ENCODE data around the gene ZNF385A.
A peak's percentile ranks its signal among the peaks of the same experiment; 100 is the strongest.

Gene ZNF385A

GRCh38 chr12:54375259-54375579, 9.3 kb downstream of the ZNF385A start:
- DNase-seq (ENCODE audit: low read depth, low spot score), result no peak

DNA sequence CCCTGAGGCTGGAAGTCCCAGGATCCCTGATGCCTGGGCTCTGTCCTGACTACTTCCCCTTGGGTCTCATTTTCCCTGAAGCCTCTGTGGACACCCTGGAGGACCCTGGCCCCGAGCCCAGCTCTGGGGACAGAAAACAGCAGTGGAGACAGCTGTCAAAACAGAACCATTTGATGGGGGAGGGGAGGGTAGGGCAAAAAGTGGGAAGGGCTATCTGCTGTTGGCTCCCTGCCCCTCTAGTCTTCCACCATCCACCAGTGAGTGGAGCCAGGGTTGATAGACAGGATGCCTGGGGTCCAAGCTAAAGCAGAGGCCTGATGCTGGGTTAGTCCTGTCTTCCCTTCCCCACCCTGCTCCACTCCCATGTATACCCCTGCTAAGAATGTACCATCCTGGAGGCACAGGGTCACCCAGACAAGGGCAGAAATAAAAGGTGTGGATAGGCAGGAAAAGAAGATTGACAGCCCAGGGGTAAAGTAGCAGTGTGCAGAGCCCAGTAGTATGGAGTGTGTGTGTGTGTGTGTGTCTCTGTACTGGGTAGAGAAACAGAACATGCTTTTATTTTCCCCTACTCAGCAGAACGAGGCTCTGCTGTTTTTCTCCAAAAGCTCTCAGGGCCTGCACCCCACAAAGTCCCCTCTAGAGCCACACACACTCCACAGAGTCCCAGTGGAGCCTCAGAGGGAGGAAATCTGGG, 9.8 kb downstream of the ZNF385A start:
- DNase-seq (ENCODE audit: low read depth, low spot score), result no peak

DNA sequence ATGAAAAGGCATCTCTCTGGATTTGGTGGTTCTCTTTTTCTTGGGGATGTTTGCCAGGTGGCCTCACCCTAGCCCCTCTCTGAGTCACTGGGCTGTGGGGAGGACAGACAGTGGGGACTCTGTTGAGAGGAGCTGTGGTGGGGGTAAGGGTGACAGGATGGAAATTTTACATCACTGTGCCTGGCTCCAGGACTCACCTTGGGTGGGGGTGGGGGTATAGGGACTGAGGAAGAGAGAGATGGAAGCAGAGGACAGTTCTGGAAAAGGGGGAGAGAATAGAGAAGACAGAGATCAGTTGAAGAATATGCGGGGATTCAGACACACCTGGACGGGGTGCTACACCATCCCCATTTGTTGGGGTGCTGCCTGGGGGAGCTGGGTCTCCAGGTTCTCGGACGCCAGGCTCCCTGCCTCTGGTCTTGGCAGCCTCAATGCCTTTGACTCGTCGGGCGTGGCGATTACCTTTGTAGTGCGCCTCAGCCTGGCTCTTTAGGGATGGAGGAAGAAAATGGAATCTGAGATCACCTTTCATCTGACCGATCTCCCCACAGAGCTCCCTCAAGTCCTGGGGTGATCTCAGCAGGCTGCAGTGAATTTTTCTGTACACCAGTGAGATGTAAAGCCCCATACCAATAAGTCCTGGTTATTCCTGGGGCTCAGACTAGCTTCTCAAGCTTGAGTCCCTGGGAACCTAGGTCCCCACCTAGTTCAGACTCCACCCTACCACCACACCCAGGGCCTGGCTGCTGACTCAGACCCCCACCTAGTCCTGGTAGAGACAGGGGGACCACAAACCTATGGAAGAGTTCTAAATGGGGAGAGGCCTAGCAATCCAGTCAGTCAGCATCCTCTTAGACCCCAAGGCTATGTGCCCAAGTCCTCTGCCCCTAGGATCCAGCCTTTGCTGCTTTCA, 10.6 kb downstream of the ZNF385A start:
- no peak for DNase-seq (ENCODE audit: low read depth, low spot score)

DNA sequence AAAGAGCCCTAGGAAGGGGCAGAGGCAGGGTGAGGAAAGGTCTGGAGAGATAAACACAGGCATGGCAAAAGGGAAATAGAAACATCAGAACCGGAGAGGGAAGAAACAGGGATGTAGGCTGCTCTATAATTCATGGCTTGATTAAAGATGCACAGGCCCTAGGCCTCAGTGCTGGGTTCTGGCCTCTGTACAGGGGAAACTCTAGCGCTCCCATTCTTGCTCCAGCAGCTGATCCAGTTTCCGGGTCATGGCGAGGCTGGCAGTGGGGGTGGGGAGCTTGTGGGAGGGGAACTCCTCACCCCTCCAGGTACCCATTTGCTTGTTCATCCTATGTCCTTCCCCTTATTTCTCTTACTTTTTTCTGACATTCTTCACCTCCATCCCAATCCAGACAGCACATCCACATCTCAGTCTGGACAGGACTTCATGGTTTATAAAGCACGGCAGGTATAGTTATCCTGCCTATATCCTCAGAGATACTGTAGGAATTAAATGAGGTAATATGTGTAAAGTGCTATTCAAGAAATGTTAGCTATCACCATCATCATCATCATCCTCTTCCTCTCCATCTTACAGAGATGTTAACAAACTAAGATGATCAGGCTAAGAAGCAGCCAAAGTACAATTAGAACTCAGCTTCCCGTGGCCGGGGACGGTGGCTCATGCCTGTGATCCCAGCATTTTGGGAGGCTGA, 12.3 kb downstream of the ZNF385A start:
- no peak for DNase-seq (ENCODE audit: low read depth, low spot score)

DNA sequence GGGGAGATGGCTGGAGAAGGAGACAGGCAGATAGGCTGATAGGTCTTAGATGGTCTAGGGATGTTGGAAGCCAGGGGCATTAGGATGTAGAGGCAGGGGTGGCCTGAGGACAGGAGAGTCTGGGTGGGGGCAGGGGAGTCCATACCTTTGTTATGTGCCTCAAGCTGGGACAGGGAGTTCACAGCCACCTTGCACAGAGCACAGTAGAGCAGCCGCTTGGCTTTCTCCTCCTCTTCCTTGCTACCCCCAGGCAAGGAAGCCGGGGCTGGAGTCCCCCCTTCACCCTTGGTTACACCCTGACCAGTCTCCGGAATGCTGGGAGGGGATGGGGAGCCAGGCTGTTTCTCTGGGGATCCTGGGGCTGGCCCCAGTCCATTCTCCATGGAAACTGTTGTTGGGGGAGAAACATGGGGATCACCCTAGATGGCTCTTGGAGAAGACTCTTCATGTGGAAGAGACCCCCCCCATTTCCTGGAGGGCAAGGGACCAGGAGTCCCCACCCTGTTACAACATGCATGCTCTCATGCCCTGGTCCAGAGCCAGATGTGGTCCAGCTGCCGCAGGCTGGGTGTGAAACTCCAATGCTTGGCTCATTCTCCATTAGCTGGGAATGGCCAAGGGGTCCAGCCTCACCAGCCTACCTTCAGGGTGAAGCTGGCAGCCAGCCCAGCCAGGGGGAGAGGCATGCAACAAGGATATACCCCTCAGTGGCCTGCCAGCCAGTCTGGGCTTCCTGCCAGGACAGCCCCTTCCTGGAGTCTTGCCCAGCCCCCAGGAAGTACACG, 13.0 kb downstream of the ZNF385A start:
- no peak for DNase-seq (ENCODE audit: low read depth, low spot score)

DNA sequence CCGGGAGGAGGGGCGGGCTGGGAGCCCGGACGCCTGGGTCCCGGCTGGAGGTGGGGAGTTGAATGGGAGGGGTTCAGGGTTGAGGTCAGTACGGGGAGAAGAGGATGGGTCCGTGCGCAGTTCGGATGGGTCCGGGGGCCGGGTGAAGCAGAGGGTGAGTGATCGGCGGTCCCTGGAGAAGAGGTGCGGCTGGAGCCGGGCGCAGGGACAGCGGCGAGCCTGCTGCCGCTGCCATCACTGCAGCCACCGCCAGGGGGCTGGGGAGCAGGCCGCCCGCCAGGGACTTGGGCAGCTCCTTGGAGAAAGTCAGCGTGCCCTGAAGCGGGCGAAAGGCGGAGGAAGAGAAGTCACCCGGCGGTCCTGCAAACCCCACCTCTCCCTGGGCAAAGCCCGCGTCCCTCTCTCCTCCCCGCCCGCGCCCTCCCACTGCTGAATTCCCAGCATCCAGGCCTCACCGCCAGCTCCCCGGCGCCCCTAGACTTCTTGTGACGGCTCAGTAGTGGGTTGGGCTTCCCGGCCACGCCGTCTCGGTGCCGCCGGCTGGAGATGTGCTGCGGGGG, 14.3 kb downstream of the ZNF385A start:
- no peak for DNase-seq (ENCODE audit: low read depth, low spot score)

DNA sequence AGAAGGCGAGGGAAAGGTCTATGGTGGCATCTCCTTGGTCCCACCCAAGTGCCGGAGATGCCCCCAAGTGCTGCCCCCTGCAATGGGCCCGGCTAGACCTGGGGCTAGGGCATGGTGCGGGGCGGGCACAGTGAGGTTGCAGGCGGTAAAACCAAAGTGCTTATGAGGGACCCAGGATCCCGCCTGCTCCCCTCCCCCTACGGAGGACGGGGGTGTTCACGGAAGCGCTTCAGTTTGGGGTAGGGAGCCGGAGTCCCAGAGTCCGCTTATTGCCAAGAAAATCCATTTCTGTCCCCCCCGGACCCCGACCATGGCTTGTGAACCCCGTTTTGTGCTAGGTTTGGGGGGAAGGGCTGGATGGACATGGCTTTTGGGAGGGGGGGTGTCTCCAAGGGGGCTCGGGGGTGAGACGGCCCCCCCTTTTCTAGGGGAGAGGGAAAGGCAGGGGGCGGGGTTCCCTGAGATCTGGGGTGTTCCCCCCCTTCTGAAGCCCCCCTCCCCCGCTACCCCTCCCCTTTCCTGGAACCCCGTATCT, 14.9 kb downstream of the ZNF385A start:
- no peak for DNase-seq (ENCODE audit: low read depth, low spot score)

GRCh38 chr12:54368709-54369596, 15.6 kb downstream of the ZNF385A start:
- peak; percentile 85 for DNase-seq (ENCODE audit: low read depth, low spot score)

GRCh38 chr12:54368025-54368708, 16.4 kb downstream of the ZNF385A start:
- no peak for DNase-seq (ENCODE audit: low read depth, low spot score)

DNA sequence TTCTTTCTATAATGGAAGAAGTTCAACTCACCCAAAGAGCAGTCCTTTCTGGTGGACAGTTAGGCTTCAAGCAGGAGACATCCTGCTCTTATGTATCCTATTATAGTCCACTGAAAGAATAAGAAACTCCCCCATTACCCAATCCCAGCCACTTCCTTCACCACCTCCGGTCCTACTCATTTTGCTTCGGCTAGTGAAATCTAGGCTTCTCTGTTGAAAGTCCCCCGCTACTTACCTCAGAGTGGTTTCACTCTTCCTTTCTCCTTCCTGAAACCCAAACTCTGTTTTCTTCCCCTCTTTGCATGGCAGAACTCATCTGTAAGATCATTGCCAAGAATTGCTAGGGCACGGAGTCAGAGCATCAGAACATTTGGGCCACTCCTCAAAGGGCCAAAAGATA, 20.1 kb downstream of the ZNF385A start, which contains the start of gene GPR84:
GPR84 (minus strand) TSS at position 74 of the 400 bp plus-strand sequence. CDS start 635 bp downstream, outside the sequence.
- no peak for DNase-seq (ENCODE audit: low read depth, low spot score)

GRCh38 chr12:54363618-54364017, 20.9 kb downstream of the ZNF385A start:
- no peak for DNase-seq (ENCODE audit: low read depth, low spot score)

DNA sequence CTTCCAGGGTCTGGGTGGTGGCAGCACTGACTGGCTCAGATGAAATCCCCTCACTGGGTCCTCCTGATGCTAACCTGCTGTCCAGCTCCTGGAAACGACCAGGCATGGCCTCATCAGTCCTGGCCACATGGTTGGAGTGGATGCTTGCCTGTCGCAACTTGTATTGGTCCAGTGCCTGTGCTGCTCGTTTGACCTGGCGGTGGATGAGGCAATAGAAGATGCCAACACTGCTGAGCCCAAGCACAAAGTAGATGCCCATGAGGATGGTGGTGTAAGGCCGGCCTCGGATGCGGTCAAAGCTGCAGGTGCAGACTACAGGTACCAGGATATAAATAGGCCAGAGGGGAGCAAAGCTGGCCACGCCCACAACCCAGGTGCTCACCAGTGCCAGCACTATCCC, 21.5 kb downstream of the ZNF385A start:
- DNase-seq (ENCODE audit: low read depth, low spot score), result no peak

- no peak for DNase-seq (ENCODE audit: low read depth, low spot score)
Observed at GRCh38 chr12:54360717-54361456, 23.6 kb downstream of the ZNF385A start.

DNA sequence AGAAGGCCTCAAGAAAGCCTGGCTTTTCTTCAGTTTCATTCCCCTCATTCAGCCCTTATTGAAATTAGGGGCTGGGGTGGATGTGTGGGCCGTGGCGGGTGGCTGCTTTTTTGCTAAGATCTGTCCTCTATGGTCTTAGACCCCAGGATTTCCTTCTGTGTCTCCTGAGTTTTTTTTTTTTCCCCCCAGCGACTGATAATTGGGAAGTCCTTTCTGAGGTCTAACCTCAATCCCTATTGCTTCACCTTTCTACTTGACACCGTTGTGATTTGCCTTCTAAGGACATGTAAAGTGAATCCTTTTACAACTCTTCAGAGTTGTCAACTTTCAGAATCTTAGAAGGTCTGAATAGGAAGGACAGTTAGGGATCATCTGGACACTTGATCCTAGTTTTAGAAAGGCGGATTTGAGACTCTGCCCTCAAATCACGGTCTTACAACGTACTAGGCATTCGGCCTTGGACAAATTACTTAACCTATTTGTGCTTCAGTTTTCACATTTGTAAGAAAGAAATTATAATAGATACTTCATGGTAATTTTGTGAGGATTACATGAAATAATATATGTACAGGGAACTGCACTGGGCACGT, 24.7 kb downstream of the ZNF385A start:
- DNase-seq (ENCODE audit: low read depth, low spot score), result no peak

- DNase-seq (ENCODE audit: low read depth, low spot score), result peak; percentile 84
Observed at GRCh38 chr12:54358945-54359761, 25.4 kb downstream of the ZNF385A start.

GRCh38 chr12:54358191-54358944, 26.2 kb downstream of the ZNF385A start:
- no peak for DNase-seq (ENCODE audit: low read depth, low spot score)

All from activated naive CD8-positive, alpha-beta T cell treated with anti-CD3 and anti-CD28 coated beads, Interleukin-2, amount 50 U/mL, for 16 hours (primary cell).